Suprapubic skin (tissue), 4 donors: ENCODE data around the gene YKT6. TPM values are rescaled to one million over a fixed set of nuclear protein-coding genes. Genes with fewer than 3 reads are reported as not detected.

Source experiments
- DNase-seq, 2 donors: peaks; one replicate each; pipeline ENCODE4 v3.0.0-alpha.2; 2019; ENCODE audit warnings: low spot score in 2 of 2
- H3K27ac ChIP-seq: fragments of 200-600 bp; sonication (generic); one replicate; pipeline ENCODE4 v1.5.1; 2019
- H3K27me3 ChIP-seq: fragments of 200-600 bp; sonication (generic); one replicate; pipeline ENCODE4 v1.5.1; 2019
- H3K36me3 ChIP-seq: fragments of 200-600 bp; sonication (generic); one replicate; pipeline ENCODE4 v1.5.1; 2019
- H3K4me1 ChIP-seq: fragments of 200-600 bp; sonication (generic); one replicate; pipeline ENCODE4 v1.5.1; 2019
- H3K4me3 ChIP-seq: fragments of 200-600 bp; sonication (generic); one replicate; pipeline ENCODE4 v1.5.1; 2019; ENCODE audit warnings: mild to moderate bottlenecking
- H3K9me3 ChIP-seq: fragments of 200-600 bp; sonication (generic); one replicate; pipeline ENCODE4 v1.5.1; 2019
- EP300 ChIP-seq: sonication (generic); formaldehyde crosslinking; IDR thresholded peaks from one replicate; pipeline ENCODE4 v1.6.1; 2017; ENCODE audit warnings: antibody characterized with exemption
- POLR2A ChIP-seq, 2 donors: fragments of 450-650 bp; IDR thresholded peaks; one replicate each; pipeline ENCODE4 v1.6.1; 2017; ENCODE audit warnings: antibody characterized with exemption in 2 of 2, mild to moderate bottlenecking in 2 of 2, moderate library complexity in 2 of 2
- POLR2AphosphoS5 ChIP-seq, 3 donors: sonication (generic); formaldehyde crosslinking; IDR thresholded peaks; one replicate each; pipeline ENCODE4 v1.6.1; 2017; ENCODE audit warnings: antibody characterized with exemption in 3 of 3
- WGBS: methylation state at CpG from one replicate; pipeline ENCODE4 v1.1.5; 2018; 5-methylcytosine and 5-hydroxymethylcytosine counted together
- total RNA-seq, 4 donors: library from RNA; depleted of rRNA; stranded (reverse); fragments of >200 nt; gene quantifications; one replicate each; pipeline ENCODE4 v1.1.0, GENCODE V29; 2016
- TF ChIP-seq, protein P1 (sequence below), 2 donors: fragments of 200-600 bp in 1 of 2; fragments of 450-650 bp in 1 of 2; sonication (generic) in 1 of 2; IDR thresholded peaks; one replicate each; pipeline ENCODE4 v1.5.1; 2016 to 2019; ENCODE audit warnings: antibody characterized with exemption in 2 of 2, mild to moderate bottlenecking in 1 of 2, moderate library complexity in 1 of 2

The YKT6 gene
- total RNA-seq, 4 donors from 2014 or later: 40.6 to 52.1 (median 43.5) TPM

DNA sequence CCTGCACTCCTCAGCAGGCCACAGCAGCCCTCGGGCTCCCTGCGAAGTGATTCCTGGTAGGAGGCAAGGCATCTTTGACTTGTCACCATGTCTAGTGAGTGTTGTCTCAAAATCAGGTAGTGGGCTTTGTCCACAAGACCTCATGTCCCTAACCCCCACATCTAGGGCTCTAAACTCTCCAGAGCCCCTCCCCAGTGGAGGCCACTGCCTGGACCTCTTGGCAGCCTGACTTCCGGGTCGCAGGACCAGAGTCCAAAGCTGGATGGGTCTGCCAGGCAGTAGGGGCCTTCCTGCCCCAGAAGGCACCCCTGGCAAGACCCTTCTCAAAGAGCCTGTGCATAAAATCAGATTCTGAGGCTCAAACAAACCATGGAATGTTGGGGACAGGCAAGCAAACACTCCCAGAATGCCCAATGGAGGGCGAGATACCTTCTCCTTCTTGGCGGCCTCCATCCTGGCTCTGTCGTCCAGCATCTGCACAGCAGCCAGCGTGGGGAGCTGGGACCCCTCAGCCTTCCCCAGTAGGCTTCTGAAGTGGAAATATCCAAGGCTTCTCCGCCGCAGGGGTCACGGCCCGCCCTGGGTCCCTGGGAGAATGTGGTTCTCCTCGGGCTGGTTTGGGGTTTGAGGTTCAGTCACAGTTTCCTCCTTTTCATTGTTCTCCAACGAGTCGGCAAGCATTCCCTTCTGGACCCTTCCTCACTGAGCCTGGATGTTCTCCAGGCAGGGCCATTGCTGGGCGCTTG, 12.1 kb upstream of the YKT6 start:
- no peak overlapping the region for H3K27ac ChIP-seq
- DNase-seq: peak in 1 of 2 donors; percentile 70
- peaks cover 14% of the 10 kb centered on the region for H3K27me3 ChIP-seq
- no peaks in the 10 kb centered on the region for H3K36me3 ChIP-seq
- peaks cover 3% of the 10 kb centered on the region for H3K4me1 ChIP-seq
- no peaks in the 10 kb centered on the region for H3K9me3 ChIP-seq
- 89% methylated on average over 10 of the region's 16 CpGs for WGBS
- TF ChIP-seq POLR2AphosphoS5 (IDR thresholded peaks at IDR 0.05) (no peak), POLR2A (IDR thresholded peaks at IDR 0.05) (no peak)
- TF ChIP-seq, protein P1, sequence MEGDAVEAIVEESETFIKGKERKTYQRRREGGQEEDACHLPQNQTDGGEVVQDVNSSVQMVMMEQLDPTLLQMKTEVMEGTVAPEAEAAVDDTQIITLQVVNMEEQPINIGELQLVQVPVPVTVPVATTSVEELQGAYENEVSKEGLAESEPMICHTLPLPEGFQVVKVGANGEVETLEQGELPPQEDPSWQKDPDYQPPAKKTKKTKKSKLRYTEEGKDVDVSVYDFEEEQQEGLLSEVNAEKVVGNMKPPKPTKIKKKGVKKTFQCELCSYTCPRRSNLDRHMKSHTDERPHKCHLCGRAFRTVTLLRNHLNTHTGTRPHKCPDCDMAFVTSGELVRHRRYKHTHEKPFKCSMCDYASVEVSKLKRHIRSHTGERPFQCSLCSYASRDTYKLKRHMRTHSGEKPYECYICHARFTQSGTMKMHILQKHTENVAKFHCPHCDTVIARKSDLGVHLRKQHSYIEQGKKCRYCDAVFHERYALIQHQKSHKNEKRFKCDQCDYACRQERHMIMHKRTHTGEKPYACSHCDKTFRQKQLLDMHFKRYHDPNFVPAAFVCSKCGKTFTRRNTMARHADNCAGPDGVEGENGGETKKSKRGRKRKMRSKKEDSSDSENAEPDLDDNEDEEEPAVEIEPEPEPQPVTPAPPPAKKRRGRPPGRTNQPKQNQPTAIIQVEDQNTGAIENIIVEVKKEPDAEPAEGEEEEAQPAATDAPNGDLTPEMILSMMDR (IDR thresholded peaks at IDR 0.05): no peak
- no peak overlapping the region for H3K4me3 ChIP-seq

DNA sequence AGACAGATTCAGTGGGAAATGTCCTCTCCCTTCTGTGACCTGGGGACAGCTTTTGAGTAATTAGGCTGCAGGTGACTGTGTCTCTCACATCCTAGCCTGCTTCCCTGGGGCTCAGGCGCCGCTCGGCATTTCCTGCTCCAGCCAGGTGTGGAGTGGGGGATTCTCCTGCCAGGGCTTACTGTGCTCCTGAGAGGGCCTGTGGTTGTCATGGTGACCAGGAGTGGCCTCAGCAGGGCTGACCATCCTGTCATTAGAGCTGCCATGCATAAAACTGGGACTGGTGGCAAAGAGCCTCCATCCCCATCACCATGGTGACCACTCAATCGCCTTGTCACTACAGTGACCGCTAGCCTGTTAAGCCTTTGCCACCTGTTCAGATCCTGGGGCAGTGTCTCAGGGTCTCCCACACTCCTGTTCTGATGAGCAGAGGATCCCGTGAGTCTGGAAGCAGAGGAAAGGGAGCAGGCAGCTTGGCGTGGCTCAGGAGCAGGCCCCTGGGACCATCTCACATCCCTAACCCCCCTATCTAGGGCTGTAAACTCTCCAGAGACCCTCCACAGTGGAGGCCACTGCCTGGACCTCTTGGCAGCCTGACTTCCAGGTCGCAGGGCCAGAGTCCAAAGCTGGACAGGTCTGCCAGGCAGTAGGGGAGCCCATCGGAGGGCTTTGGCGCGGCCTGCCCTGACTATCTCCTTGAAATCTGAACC, 11.3 kb upstream of the YKT6 start, which contains the start of gene GCK:
TSS of gene GCK (minus strand) at position 154 of the 707 bp plus-strand sequence. CDS start 486 bp downstream, outside the sequence.
- 96% methylated on average over 4 of the region's 11 CpGs for WGBS
- H3K36me3 ChIP-seq: no peaks in the 10 kb centered on the region
- peaks cover 3% of the 10 kb centered on the region for H3K4me1 ChIP-seq
- H3K4me3 ChIP-seq: no peak within 1 kb of the TSS
- peaks cover 21% of the 10 kb centered on the region for H3K27me3 ChIP-seq
- TF ChIP-seq, protein P1 (IDR thresholded peaks at IDR 0.05): no peak
- TF ChIP-seq POLR2AphosphoS5 (IDR thresholded peaks at IDR 0.05) (no peak), EP300 (no peak), POLR2A (IDR thresholded peaks at IDR 0.05) (no peak)
- DNase-seq: peak in 1 of 2 donors; percentile 61
- no peak within 1 kb of the TSS for H3K27ac ChIP-seq
- H3K9me3 ChIP-seq: no peaks in the 10 kb centered on the region

DNA sequence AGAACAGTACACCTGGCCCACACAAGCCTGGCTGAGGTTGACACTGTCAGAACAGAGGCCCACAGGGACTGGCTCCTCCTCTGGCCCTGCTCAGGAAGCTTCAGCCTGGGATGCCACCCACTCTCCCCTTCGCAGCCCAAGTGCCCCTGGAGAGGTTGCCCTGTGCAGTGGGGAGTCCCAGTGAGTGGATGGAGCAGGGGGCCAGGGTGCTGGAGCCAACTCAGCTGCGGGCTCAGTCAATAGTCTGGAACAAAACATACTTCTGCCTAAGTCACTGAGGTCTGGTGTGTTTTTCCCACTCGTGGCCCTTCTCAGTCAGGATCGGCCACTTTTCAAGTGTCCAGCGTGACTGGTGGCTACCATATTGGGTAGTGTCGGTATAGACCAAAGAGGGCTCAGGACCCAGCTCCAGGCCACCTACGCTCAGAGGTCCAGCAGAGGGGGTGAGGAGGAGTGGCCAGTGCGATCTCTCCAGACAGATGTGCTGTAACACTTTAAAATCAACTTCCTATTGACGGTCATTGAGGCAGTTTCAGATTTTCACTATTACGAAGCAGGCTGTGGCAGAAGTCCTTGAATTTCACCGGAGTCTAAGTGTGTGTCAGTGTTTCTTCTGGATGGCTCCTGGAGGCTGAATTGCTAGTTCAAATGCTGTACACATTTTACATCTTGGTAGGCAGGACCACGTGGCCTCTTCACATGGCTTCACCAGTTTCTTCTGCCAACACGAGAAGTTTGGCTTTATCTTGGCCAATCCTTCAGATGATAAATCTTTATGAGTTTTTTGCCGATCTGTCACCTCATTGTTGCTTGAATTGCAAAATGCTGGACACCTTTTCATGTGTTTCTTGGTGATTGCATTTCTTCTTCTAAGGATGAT, 10.5 kb upstream of the YKT6 start:
- H3K4me3 ChIP-seq: no peak overlapping the region
- no peaks in the 10 kb centered on the region for H3K4me1 ChIP-seq
- peak in 1 of 2 donors; percentile 23 for DNase-seq
- TF ChIP-seq, protein P1 (IDR thresholded peaks at IDR 0.05): no peak
- TF ChIP-seq POLR2AphosphoS5 (IDR thresholded peaks at IDR 0.05) (no peak), EP300 (no peak), POLR2A (IDR thresholded peaks at IDR 0.05) (no peak)
- no peaks in the 10 kb centered on the region for H3K9me3 ChIP-seq
- no peaks in the 10 kb centered on the region for H3K36me3 ChIP-seq
- no peak overlapping the region for H3K27ac ChIP-seq
- 81% methylated on average over 14 of the region's 14 CpGs for WGBS
- H3K27me3 ChIP-seq: peaks cover 28% of the 10 kb centered on the region

DNA sequence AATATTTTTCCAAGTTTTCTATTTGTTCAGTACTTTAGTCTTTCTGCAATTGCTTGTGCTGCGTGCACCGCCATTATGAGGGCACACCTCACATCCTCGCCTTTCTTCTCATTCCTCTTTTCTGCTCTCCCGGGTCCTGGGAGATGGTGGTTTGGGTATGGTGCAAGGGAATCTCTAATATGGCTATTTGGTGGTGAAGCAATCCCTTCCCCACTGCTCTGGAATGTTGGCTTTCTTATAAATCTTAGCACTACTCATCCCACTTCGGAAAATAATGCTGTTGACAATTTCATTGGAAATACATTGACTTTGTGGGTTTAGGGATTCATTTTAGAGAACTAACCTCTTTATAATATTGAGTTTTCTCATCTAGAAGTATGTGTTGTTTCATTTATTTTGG, 9.6 kb upstream of the YKT6 start:
- TF ChIP-seq, protein P1 (IDR thresholded peaks at IDR 0.05): no peak
- TF ChIP-seq EP300 (no peak), POLR2A (IDR thresholded peaks at IDR 0.05) (no peak), POLR2AphosphoS5 (IDR thresholded peaks at IDR 0.05) (no peak)
- peak in 1 of 2 donors; percentile 12 for DNase-seq
- peaks cover 29% of the 10 kb centered on the region for H3K27me3 ChIP-seq
- no peak overlapping the region for H3K4me3 ChIP-seq
- no peaks in the 10 kb centered on the region for H3K36me3 ChIP-seq
- no peaks in the 10 kb centered on the region for H3K4me1 ChIP-seq
- no peak overlapping the region for H3K27ac ChIP-seq
- 90% methylated on average over 5 of the region's 5 CpGs for WGBS
- no peaks in the 10 kb centered on the region for H3K9me3 ChIP-seq
